ENCODE data around the gene ADGRB3.

DNA sequence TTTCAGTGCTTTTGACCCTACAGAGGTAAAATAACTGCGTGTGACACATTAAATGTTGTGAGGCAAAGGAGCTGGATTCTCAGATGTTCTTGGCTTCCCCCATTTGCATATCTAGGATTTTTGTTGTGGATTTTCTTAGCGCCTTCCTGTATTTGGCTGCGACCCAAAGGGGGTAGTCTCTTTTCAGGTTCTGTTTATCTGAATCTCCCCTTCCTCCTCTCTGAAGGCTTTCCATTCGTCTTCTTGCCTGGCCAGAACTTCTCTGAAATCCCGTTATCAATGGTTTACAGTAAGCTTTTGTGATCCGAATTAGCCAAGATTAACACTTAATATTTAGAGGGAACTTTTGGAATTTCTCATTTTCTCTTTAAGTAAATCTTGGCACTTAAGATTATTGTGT, 60.8 kb downstream of the ADGRB3 start:
- TF ChIP-seq ATF2 (IDR thresholded peaks at IDR 0.05; ENCODE audit: low read length) (no peak), EP300 (IDR thresholded peaks at IDR 0.05; ENCODE audit: borderline replicate concordance in 1 of 2, control insufficient read depth in 1 of 2, low read depth in 2 of 2, low read length in 2 of 2) (no peak), SIX5 (IDR thresholded peaks at IDR 0.05; ENCODE audit: low read depth, low read length, severe bottlenecking) (no peak), NFIC (IDR thresholded peaks at IDR 0.05; ENCODE audit: low read depth, low read length) (no peak), JUNB (IDR thresholded peaks at IDR 0.05) (no peak), NFYB (IDR thresholded peaks at IDR 0.05; ENCODE audit: insufficient read depth, low read depth, low read length) (no peak), HCFC1 (IDR thresholded peaks at IDR 0.05; ENCODE audit: low read length) (no peak), POLR2AphosphoS2 (IDR thresholded peaks at IDR 0.05; ENCODE audit: low read depth, low read length) (no peak), GABPA (IDR thresholded peaks at IDR 0.05; ENCODE audit: low read depth) (no peak), USF2 (IDR thresholded peaks at IDR 0.05; ENCODE audit: borderline replicate concordance, low read depth, low read length) (no peak), MTA3 (IDR thresholded peaks at IDR 0.05; ENCODE audit: borderline replicate concordance, low read length) (no peak), CBX5 (IDR thresholded peaks at IDR 0.05; ENCODE audit: low read depth) (no peak)
